Glomerular endothelial cell (primary cell): ENCODE measurements around the gene CACNA1E. TPM values are rescaled to one million over a fixed set of nuclear protein-coding genes. Genes with fewer than 3 reads are reported as not detected.
"Not testable (repeated sequence)": the region's sequence is repeated elsewhere in the genome, so short reads cannot be mapped to it uniquely, and the experiment has no call there.

Experiments used
- DNase-seq: peaks from one replicate; pipeline ENCODE4 v3.0.0-alpha.2; 2011; ENCODE audit warnings: low read depth, low spot score; ENCODE audit errors: extremely low read depth
- total RNA-seq: library from RNA; depleted of rRNA; stranded (reverse); fragments of >200 nt; gene quantifications from 2 replicates; pipeline ENCODE4 v1.2.3, GENCODE V29; 2015

The CACNA1E gene
- total RNA-seq, 1 donor from 2014 or later = not detected

DNA sequence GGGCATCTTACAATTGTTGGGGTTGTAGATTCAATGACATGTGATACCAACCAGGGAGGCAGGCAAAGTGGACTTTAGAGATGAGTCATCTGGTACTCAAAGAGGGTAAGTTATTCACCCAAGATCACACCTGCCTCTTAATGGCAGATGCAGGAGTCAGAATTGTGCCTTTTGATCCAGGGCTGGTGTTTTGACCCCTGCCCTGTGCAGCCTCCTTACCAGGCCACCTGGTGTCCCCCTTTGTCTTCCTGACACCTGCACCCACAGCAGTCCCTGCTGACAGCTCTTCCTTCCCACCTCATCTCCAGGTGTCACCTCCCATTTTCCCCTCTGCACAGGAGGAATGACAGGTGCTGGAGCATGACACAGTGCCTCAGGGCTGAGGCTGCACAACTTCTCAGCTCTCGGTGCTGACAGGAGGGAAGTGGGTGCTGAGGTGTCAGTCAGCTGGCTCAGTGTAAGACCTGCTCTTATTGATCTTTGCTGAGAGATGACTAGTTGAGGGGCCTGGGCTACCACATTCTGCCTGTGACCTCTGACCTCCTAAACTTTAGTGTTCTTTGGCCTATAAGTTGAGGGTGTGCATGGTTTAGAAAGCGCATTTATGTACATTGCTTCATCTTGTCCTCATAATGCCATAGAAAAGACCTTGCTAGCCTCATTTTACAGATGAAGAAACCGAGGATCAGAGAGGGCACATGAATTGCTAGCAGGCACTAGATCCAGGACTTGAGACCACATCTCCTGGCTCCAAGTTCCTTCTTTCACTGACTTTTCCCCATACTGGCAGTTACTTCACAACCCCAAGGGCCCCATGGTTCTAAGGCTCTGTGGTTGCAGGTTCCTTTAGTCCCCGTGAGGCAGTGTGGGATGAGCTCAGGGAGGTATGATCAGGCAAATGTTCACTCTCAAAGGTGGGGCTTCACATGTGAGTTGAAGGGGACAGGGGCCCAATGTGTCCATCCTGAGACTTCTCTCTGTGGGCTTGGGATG lies 31.3 kb downstream of the CACNA1E start:
- DNase-seq = no peak

DNA sequence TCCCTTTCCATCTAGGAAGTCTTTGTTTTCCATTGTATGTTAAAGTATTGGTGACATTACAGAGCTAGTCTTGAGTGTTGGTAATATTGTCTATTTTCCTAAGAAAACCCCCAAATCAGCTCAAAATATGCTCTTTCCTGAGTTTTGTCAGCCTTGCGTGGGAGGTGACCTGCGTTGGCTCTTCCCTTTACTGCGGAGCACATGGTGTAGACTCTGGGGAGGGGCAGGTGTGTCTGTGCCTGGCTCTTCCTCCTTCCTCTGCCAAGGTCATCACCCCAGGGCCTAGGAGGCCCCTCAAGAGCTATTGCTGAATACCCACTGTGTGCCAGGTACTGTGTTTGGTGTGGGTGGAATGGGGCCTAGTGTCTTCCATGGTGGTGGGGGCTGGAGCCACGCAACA lies 33.4 kb downstream of the CACNA1E start:
- DNase-seq = no peak

GRCh38 chr1:181517181-181517875 lies 34.0 kb downstream of the CACNA1E start:
- no peak for DNase-seq

DNA sequence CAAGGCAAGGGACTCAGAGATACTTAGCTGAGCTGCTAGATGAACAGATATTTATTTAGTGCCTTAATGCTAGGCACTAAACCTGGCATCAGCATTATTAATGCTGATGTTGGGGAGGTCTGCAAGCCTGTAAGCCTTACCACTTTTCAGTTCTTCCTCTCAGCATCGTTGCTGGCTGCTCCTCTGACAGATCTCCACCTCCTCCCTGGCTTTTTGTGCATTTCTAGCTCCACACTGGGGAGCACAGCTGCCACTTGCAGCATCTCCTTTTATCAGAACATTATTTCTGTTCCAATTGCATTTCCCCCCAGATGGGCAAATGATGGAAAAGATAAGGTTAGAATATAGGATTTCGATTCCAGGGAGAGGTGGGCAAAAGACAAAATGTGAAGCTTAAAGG lies 34.8 kb downstream of the CACNA1E start:
- no peak for DNase-seq

DNA sequence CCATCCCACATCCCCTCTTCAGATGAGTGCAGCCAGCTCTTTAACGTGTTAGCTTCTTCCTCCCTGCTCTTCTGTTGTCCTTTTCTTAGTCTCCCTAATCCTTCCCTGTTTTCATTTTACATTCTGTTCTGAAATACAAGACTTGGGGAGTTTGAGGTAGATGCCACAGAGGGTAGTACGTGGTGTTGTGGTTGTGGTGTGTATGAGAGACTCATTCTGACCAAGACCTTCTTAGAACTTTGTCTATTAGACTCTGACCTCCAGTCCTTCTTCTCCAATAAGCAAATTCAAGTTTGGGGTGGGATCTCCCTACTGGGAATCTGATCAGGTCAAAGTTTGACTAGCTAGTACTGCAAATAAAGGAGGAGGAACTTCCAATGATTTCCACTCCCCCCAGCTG lies 39.5 kb downstream of the CACNA1E start:
- no peak for DNase-seq

DNA sequence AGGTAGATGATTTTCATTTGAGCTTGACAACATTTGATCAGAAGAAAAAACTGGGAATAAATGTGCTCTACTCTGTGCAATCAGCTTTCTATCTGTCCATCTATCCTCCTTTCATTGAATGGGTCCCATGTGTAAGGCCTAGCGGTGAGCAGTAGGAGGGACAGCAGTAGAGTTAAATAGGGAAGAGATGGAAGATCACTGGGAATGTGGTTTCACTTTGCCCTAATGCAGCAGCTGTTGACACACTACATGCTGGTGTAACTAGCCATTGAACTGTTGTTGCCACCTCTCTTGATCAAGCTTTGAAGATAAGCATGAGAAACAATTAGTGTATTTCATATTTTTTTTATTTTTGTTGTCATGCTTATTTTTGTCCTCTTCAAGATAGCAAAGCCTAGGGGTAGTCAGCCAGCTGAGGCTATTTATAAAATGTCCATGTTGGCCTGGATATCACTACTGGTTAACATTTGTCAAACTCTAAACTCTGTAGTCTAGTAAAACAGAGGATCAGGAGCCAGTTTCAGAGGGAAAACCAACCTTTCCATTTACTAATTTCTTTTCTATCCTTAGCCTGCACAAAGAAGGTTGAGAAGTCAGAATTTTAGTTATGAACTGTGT lies 41.9 kb downstream of the CACNA1E start:
- DNase-seq = no peak

DNA sequence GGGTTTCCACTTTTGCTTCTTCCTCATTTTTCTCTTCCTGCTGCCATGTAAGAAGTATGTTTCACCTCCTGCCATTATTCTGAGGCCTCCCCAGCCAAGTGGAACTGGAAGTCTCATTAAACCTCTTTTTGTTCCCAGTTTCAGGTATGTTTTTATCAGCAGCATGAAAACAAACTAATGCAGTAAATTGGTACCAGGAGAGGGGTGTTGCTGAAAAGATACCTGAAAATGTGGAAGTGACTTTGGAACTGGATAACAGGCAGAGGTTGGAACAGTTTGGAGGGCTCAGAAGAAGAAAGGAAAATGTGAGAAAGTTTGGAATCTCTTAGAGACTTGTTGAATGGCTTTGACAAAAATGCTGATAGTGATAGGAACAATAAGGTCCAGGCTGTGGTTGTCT lies 44.9 kb downstream of the CACNA1E start:
- not testable (repeated sequence) for DNase-seq

- DNase-seq = no peak
Observed at GRCh38 chr1:181531441-181531840, 48.1 kb downstream of the CACNA1E start.

DNA sequence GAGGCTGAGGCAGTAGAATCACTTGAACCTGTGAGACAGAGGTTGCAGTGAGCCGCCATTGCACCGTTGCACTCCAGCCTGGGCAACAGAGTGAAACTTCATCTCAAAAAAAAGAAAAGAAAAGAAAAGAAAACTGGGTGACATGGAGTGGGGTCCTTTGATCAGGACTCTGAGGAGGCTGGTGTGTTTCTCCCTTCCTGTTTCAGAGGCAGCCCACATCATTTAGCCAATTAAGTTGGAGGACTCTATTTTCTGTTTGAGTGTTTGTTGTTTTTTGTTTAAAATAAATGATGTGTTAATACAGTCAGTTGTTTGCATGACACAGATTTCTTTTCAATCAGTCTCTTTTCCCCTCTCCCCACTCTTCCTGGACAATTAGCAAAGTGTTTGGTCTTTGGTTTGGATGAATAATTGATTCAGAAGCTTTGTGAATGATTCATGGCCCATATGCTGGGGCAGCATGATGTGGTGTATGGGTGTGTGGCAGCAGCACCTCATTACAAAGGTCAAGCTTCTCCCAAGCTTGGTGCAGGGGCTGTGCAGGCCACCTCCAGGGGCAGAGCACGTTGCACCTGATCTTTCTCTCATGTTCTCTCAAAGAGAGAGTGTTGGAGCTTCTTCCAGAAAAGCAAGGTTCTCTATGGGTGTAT lies 48.8 kb downstream of the CACNA1E start:
- no peak for DNase-seq

DNA sequence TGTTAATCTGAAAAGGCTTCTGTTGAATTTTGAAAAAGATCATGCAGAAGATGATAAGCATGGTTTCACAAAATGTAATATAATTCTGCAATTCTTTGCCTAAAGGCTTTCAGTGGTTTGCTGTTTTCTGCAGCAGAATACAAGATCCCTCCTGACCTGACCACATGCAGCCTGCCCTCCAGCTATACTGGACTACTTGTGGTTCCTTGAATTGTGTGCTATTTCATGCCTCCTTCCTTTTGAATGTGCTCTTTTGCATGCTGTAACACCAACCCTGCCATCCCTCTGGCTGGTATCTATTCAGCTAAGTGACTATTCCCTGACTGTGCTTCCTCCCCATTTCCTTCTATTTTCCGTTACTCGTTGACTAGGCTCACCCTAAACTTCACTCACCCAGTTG lies 55.5 kb downstream of the CACNA1E start:
- no peak for DNase-seq

DNA sequence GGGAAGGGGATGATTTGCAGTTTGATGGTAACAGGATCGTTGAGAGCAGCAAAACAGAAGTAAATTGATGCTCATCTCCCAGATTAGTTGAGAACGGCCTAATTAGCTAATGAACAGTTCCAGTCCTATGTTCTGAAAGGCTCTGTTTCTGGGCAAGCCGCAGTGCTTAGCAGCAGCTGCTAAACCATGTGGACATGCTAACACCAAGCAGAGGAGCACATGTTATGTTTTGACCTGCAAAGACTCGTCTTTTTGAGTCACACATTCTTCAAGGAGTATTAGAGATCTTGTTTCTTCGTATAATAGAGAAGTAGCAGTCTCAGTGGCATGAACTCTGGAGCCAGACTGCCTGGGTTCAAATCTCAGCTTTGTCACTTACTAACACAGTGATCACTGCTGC lies 58.1 kb downstream of the CACNA1E start:
- no peak for DNase-seq

DNA sequence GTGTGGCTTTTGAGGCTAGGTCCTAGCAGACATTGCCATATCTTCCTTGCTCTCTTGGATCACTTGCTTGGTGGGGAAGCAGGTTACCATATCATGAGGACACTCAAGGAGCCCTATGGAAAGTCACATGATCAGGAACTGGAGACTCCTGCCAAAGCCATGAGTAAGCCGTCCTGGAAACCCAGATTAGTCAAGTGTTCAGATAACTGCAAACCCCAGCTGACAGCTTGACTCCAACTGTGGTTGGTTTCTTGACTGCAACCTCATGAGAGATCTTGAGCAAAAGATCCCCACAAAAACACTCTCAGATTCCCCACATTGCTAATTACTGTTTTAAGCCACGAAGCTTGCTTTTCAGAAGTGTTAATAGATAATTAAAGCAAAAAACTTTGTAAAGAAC lies 58.6 kb downstream of the CACNA1E start:
- DNase-seq = no peak

DNA sequence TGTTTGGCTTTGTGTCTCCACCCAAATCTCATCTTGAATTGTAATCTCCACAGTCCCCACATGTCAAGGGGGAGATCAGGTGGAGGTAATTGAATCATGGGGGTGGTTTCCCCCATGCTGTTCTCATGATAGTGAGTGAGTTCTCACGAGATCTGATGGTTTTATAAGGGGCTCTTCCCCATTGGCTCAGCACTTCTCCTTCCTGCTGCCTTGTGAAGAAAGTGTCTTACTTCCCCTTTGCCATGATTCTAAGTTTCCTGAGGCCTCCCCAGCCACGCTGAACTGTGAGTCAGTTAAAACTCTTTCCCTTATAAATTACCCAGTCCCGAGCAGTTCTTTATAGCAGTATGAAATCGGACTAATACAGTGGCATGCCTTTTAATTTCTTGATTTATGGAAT lies 59.1 kb downstream of the CACNA1E start:
- DNase-seq = not testable (repeated sequence)

DNA sequence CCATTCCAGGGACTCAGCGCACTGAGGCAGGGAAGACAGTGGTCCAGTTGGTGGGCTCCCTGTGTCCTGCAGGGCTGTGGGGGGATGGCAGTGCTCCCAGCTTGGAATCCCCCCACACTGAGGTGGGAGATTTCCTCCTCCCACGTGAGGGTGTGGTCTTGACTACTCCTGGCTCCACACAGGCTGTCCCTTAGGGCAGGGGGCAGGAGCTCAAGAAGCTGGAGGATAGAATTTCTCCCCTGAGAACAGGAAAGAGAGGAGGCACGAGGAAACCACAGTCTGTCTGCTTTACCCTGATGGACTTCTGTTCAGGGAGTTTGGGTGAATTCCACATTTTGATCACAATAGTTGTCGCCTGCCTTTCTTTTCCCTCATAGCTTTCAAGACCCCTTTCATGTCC lies 62.1 kb downstream of the CACNA1E start:
- no peak for DNase-seq

GRCh38 chr1:181548497-181548896 lies 65.2 kb downstream of the CACNA1E start:
- DNase-seq = no peak

DNA sequence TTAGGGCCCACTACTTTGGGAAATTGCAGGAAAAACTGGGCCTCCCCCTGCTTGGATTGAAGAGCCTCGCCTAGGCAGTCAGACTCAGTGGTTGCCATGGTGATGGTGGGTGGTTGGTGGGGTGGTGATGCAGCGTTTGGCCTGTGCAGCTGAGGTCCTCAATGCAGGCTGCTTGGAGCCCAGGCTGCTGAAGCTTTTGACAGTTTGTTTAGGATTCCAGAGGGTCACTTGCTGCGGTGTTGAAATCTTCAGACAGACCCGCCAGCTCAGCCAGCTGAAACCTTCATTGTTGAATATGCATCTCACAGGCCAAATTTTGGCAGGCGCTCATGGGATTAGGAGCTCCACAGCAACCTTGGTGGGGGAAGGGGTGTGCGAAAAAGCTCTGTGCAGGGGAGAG lies 67.9 kb downstream of the CACNA1E start:
- DNase-seq = no peak

DNA sequence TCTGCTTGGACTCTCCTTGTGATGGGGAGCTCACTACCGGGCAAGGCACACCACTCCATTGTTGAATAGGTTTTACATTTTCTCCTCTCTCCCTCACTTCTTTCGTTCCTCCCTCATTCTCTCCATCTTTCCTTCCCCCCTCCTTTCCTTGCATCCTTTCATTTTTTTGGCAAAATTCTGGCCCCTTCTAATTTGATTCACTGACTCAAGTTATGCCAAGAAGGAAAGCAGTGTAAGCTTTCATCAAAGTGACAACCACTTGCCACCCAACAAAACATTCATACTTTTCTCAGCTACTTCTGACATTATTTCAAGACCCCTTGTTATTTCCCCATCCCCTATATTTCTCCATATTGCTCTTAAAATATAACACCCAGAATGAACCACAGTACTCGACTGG lies 68.4 kb downstream of the CACNA1E start:
- no peak for DNase-seq

DNA sequence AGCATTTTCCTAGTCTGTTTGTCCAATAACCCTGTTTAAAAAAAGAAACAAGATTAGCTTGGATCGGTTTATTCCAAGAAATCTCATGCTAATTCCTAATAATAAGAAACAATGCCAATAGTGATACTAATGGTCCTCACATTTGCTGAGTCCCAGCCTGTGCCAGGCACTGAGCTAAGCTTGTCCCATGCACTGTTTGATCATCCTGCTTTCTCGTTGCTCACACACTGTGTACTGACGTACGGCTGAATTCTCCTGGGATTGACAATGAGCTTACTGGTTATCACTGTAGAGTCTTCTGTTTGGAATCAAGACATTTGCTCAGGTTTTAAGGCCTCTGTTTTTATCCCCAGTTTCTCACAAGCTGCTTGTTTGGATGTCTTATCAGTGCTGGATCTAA lies 71.1 kb downstream of the CACNA1E start:
- DNase-seq = no peak

DNA sequence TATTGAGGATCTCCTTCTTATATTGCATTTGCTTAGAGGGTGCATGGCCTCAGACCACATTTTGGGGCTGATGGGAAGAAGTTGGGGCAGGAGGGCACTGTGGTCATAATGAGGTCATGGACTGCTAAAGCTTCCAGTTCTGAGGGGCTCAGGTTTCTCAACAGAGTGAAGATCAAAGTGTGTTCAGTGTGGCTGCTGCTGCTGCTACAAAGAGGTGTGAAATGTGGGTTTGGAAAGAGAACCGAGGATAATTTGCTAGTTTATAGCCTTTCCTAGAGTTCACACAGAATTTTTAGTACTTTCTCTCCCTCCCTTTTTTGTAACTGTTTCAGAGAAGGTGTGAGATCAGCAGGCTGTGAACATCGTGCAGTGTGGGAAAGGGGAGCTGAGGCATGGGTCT lies 73.3 kb downstream of the CACNA1E start:
- no peak for DNase-seq

GRCh38 chr1:181557313-181557712 lies 74.0 kb downstream of the CACNA1E start:
- DNase-seq = no peak

GRCh38 chr1:181558416-181558815 lies 75.1 kb downstream of the CACNA1E start:
- no peak for DNase-seq
